Aorta (tissue), 5 donors: ENCODE results near the gene NDN. TPM values are rescaled to one million over a fixed set of nuclear protein-coding genes. Genes with fewer than 3 reads are reported as not detected.

Experiments
- ATAC-seq: fragments of 200-7000 bp; cut with Tn5 transposase; one replicate; pipeline ENCODE4 v1.9.1; 2022; ENCODE audit warnings: moderate library complexity; ENCODE audit not compliant: low FRiP score
- DNase-seq, 2 donors: peaks; one replicate each; pipeline ENCODE4 v3.0.0-alpha.2; 2020
- H3K27ac ChIP-seq, 2 donors: one replicate each; pipeline ENCODE4 v1.5.1; 2013; ENCODE audit warnings: low read length in 2 of 2, mild to moderate bottlenecking in 2 of 2, moderate library complexity in 2 of 2, control low read depth in 1 of 2, inconsistent platforms in 1 of 2, low read depth in 1 of 2
- H3K27me3 ChIP-seq, 2 donors: one replicate each; pipeline ENCODE4 v1.6.1; 2013; ENCODE audit warnings: control low read depth in 1 of 2, low read length in 1 of 2, mild to moderate bottlenecking in 1 of 2, moderate library complexity in 1 of 2; ENCODE audit not compliant: insufficient read depth in 2 of 2, control insufficient read depth in 1 of 2
- H3K36me3 ChIP-seq, 2 donors: one replicate each; pipeline ENCODE4 v1.6.1; 2013; ENCODE audit warnings: control low read depth in 1 of 2, low read length in 1 of 2, mild to moderate bottlenecking in 1 of 2; ENCODE audit not compliant: insufficient read depth in 2 of 2, control insufficient read depth in 1 of 2
- H3K4me1 ChIP-seq, 2 donors: one replicate each; pipeline ENCODE4 v1.6.1; 2013; ENCODE audit warnings: low read length in 2 of 2, control low read depth in 1 of 2, mild to moderate bottlenecking in 1 of 2, moderate library complexity in 1 of 2; ENCODE audit not compliant: insufficient read depth in 2 of 2, control insufficient read depth in 1 of 2
- H3K4me3 ChIP-seq, 2 donors: one replicate each; pipeline ENCODE4 v1.5.1; 2013; ENCODE audit warnings: low read length in 2 of 2, control low read depth in 1 of 2, mild to moderate bottlenecking in 1 of 2
- H3K9me3 ChIP-seq: one replicate; pipeline ENCODE4 v1.6.1; 2013; ENCODE audit warnings: mild to moderate bottlenecking, low read length; ENCODE audit not compliant: control insufficient read depth
- WGBS, 2 donors: extraction: QIAGEN DNeasy Blood & Tissue Kit; methylation state at CpG; one replicate each; pipeline ENCODE4 v1.1.7; 2013; 5-methylcytosine and 5-hydroxymethylcytosine counted together
- intact Hi-C, 2 donors: fragments of 100-400 bp; cut with DNase I; formaldehyde crosslinking; loops; one replicate each; pipeline versions ENCODE4 v1.14.2 to v1.15.0; 2022
- polyA plus RNA-seq, 2 donors: library from polyadenylated mRNA; stranded (reverse); fragments of 200-250 nt; gene quantifications; one replicate each; pipeline ENCODE4 v1.2.3, GENCODE V29; 2013
- total RNA-seq, 2 donors: library from RNA; stranded (reverse); fragmentation: NEBNext Ultra II Directional; extraction: Animal tissue kit (Norgen Biotek cat#: 25700); gene quantifications; one replicate each; pipeline ENCODE4 v1.2.1, GENCODE V29; 2021
- donor health status: healthy with polysubstance abuse.
- donor health status: Bipolar disorder and iron deficiency.
- donor health status: DM: no; HTN: no; CAD: no.
- donor health status: DM: no; HTN: no; CAD: no.
- donor health status: DM: yes; HTN: yes; CAD: no.

NDN gene
- total and polyA plus RNA-seq, 4 donors, result 16.7 to 52.4 (median 38.4) TPM

- no peaks in the 10 kb centered on the region for H3K36me3 ChIP-seq
- ATAC-seq, result no peak
- no peaks in the 10 kb centered on the region for H3K27me3 ChIP-seq
- H3K4me1 ChIP-seq, result no peaks in the 10 kb centered on the region
- no peak for DNase-seq
- intact Hi-C loops, result loop anchor here in 1 of 2 donors (10.0 kb wide), 1 partner anchor 229 kb away; no protein-coding TSS in a partner anchor
- H3K9me3 ChIP-seq, result no peaks in the 10 kb centered on the region
- H3K27ac ChIP-seq, result no peak overlapping the region
- WGBS, 2 donors, result 86 to 89% methylated on average over 39 to 40 of the region's 40 CpGs
- no peak overlapping the region for H3K4me3 ChIP-seq
Observed at GRCh38 chr15:23645371-23646164, 41.5 kb downstream of the NDN start.

GRCh38 chr15:23644829-23645228, 42.3 kb downstream of the NDN start:
- intact Hi-C loops, result loop anchor here (5.0 to 10.0 kb wide), 2 partner anchors 227 to 230 kb away; no protein-coding TSS in a partner anchor
- Histone ChIP-seq H3K36me3 (no peaks in the 10 kb centered on the region), H3K27ac (no peak overlapping the region), H3K9me3 (no peaks in the 10 kb centered on the region), H3K27me3 (no peaks in the 10 kb centered on the region), H3K4me1 (no peaks in the 10 kb centered on the region), H3K4me3 (no peak overlapping the region)
- ATAC-seq, result no peak
- peak in 1 of 2 donors; percentile 68 for DNase-seq
- 90 to 92% methylated on average over 13 of the region's 13 CpGs for WGBS, 2 donors

GRCh38 chr15:23642413-23643044, 44.6 kb downstream of the NDN start:
- no peak for DNase-seq

More at GRCh38 chr15:23642413-23643044, 44.6 kb downstream of the NDN start:
- intact Hi-C loops, result loop anchor here (5.0 to 10.0 kb wide), 2 partner anchors 230 to 232 kb away; no protein-coding TSS in a partner anchor
- peak; percentile 58 for ATAC-seq
- 16 to 19% methylated on average over 13 of the region's 13 CpGs for WGBS, 2 donors
- no peaks in the 10 kb centered on the region for H3K36me3 ChIP-seq
- H3K27ac ChIP-seq, result no peak overlapping the region
- no peaks in the 10 kb centered on the region for H3K27me3 ChIP-seq
- H3K4me3 ChIP-seq, result no peak overlapping the region
- no peaks in the 10 kb centered on the region for H3K4me1 ChIP-seq
- no peaks in the 10 kb centered on the region for H3K9me3 ChIP-seq

Other genes starting within 250 kb of the NDN start
- not detected for gene GOLGA6L2, start 240.1 kb downstream of the NDN start, total RNA-seq
- gene GOLGA6L2, start 240.1 kb downstream of the NDN start, polyA plus RNA-seq, result under 1 TPM in 1 of 2 donors, not detected in 1; 0.13 TPM
- 1 to 10 TPM in 1 of 2 donors, not detected in 1; 1.6 TPM for gene MKRN3, start 121.6 kb downstream of the NDN start, total RNA-seq
- under 1 TPM; 0.13 to 0.28 TPM for gene MKRN3, start 121.6 kb downstream of the NDN start, polyA plus RNA-seq
- under 1 TPM; 0.13 to 0.27 TPM for gene MAGEL2, start 39.4 kb downstream of the NDN start, total RNA-seq
- under 1 TPM in 1 of 2 donors, not detected in 1; 0.10 TPM for gene MAGEL2, start 39.4 kb downstream of the NDN start, polyA plus RNA-seq